Globus pallidus (tissue), 1 donor: ENCODE data around the gene CCDC54.
"Not testable (repeated sequence)": the region's sequence is repeated elsewhere in the genome, so short reads cannot be mapped to it uniquely, and the experiment has no call there.

Experiments
- DNase-seq: peaks from one replicate; pipeline ENCODE4 v3.0.0-alpha.2; 2015; ENCODE audit warnings: low spot score

The CCDC54 gene

GRCh38 chr3:107377151-107377550, at the start of gene CCDC54:
CCDC54 (plus strand) TSS chr3:107377439; CDS start chr3:107377588, 149 bp downstream.
- DNase-seq, result no peak

- no peak for DNase-seq
These were observed 49.2 kb upstream of the CCDC54 start for GRCh38 chr3:107328069-107328468.

- DNase-seq, result no peak
These were observed 48.2 kb upstream of the CCDC54 start for GRCh38 chr3:107329088-107329487.

GRCh38 chr3:107339690-107340089, 37.5 kb upstream of the CCDC54 start:
- not testable (repeated sequence) for DNase-seq

- no peak for DNase-seq
These were observed 32.5 kb upstream of the CCDC54 start for GRCh38 chr3:107344722-107345121.

- DNase-seq, result peak; percentile 48
These were observed 31.3 kb upstream of the CCDC54 start for GRCh38 chr3:107345822-107346405.

GRCh38 chr3:107346564-107346963, 30.7 kb upstream of the CCDC54 start:
- DNase-seq, result no peak

- DNase-seq, result no peak
These were observed 29.5 kb upstream of the CCDC54 start for GRCh38 chr3:107347751-107348150.

- DNase-seq, result peak; percentile 47
These were observed 20.5 kb upstream of the CCDC54 start for GRCh38 chr3:107356706-107357105.

GRCh38 chr3:107361633-107362032, 15.6 kb upstream of the CCDC54 start:
- peak; percentile 80 for DNase-seq

GRCh38 chr3:107365051-107365450, 12.2 kb upstream of the CCDC54 start:
- DNase-seq, result no peak

- no peak for DNase-seq
These were observed 10.5 kb upstream of the CCDC54 start for GRCh38 chr3:107366766-107367165.

GRCh38 chr3:107367353-107367752, 9.9 kb upstream of the CCDC54 start:
- no peak for DNase-seq

- no peak for DNase-seq
These were observed 8.4 kb upstream of the CCDC54 start for GRCh38 chr3:107368654-107369398.

- DNase-seq, result peak; percentile 70
These were observed 7.4 kb upstream of the CCDC54 start for GRCh38 chr3:107369791-107370190.

GRCh38 chr3:107370907-107371306, 6.3 kb upstream of the CCDC54 start:
- no peak for DNase-seq

GRCh38 chr3:107372506-107372905, 4.7 kb upstream of the CCDC54 start:
- DNase-seq, result no peak

- DNase-seq, result no peak
These were observed 3.3 kb upstream of the CCDC54 start for GRCh38 chr3:107373896-107374295.

GRCh38 chr3:107375682-107376081, 1.6 kb upstream of the CCDC54 start:
- DNase-seq, result no peak

- peak; percentile 33 for DNase-seq
These were observed 5.4 kb downstream of the CCDC54 start for GRCh38 chr3:107382631-107383030.

GRCh38 chr3:107384428-107384827, 7.2 kb downstream of the CCDC54 start:
- peak; percentile 35 for DNase-seq

- DNase-seq, result peak; percentile 95
These were observed 7.7 kb downstream of the CCDC54 start for GRCh38 chr3:107384907-107385306.

GRCh38 chr3:107387555-107387954, 10.3 kb downstream of the CCDC54 start:
- DNase-seq, result no peak
